Osteoblast (primary cell): ENCODE data around the gene ILKAP. TPM values are rescaled to one million over a fixed set of nuclear protein-coding genes. Genes with fewer than 3 reads are reported as not detected.

ENCODE experiments used
- DNase-seq: peaks from one replicate; pipeline ENCODE4 v3.0.0; 2011; ENCODE audit warnings: low spot score, mixed read lengths; ENCODE audit not compliant: insufficient read length; ENCODE audit errors: missing footprints
- H2AFZ ChIP-seq: 2 replicates; pipeline ENCODE4 v1.6.0; 2011; ENCODE audit warnings: mild to moderate bottlenecking, low read length
- H3K27ac ChIP-seq: 2 replicates; pipeline ENCODE4 v1.5.1; 2011; ENCODE audit warnings: mild to moderate bottlenecking, low read depth, low read length, moderate library complexity
- H3K27me3 ChIP-seq: 2 replicates; pipeline ENCODE4 v1.6.0; 2012; ENCODE audit warnings: mild to moderate bottlenecking, control low read depth, inconsistent platforms, low read length, moderate library complexity; ENCODE audit not compliant: insufficient read depth
- H3K36me3 ChIP-seq: 2 replicates; pipeline ENCODE4 v1.5.1; 2011; ENCODE audit warnings: mild to moderate bottlenecking, low read length, control low read depth, moderate library complexity; ENCODE audit not compliant: insufficient read depth
- H3K4me1 ChIP-seq: 2 replicates; pipeline ENCODE4 v1.5.1; 2011; ENCODE audit warnings: mild to moderate bottlenecking, low read length, control low read depth, moderate library complexity; ENCODE audit not compliant: insufficient read depth
- H3K4me2 ChIP-seq: 2 replicates; pipeline ENCODE4 v1.6.0; 2011; ENCODE audit warnings: mild to moderate bottlenecking, low read length; ENCODE audit not compliant: insufficient read depth
- H3K4me3 ChIP-seq: fragments of 200-600 bp; sonication (generic); 3 replicates; pipeline ENCODE4 v1.5.1; 2012; ENCODE audit warnings: mild to moderate bottlenecking, low read length, inconsistent platforms; ENCODE audit not compliant: insufficient read depth
- H3K79me2 ChIP-seq: 2 replicates; pipeline ENCODE4 v1.6.0; 2012; ENCODE audit warnings: mild to moderate bottlenecking, low read length, control low read depth, inconsistent platforms; ENCODE audit not compliant: insufficient read depth
- H3K9me3 ChIP-seq: 2 replicates; pipeline ENCODE4 v1.5.1; 2011; ENCODE audit warnings: low read depth, low read length, control low read depth
- H4K20me1 ChIP-seq: 2 replicates; pipeline ENCODE4 v1.6.0; 2012; ENCODE audit warnings: mild to moderate bottlenecking, low read length, control low read depth; ENCODE audit not compliant: insufficient read depth
- total RNA-seq: library from RNA; depleted of rRNA; stranded (reverse); fragments of >200 nt; gene quantifications from 2 replicates; pipeline ENCODE4 v1.2.3, GENCODE V29; 2012
- TF ChIP-seq, protein P1 (sequence below): IDR thresholded peaks from 2 replicates; pipeline ENCODE4 v1.5.1; 2011; ENCODE audit warnings: mild to moderate bottlenecking, low read depth, low read length, moderate library complexity; ENCODE audit errors: extremely low read depth

ILKAP gene
- total RNA-seq, 1 donor: 24.2 TPM

GRCh38 chr2:238240757-238241711 lies 37.5 kb upstream of the ILKAP start:
- Histone ChIP-seq H3K27me3 (peaks cover 48% of the 10 kb centered on the region), H3K27ac (no peak overlapping the region), H3K79me2 (no peaks in the 10 kb centered on the region), H3K9me3 (no peaks in the 10 kb centered on the region), H3K36me3 (no peaks in the 10 kb centered on the region), H2AFZ (no peak overlapping the region), H4K20me1 (no peaks in the 10 kb centered on the region), H3K4me1 (no peaks in the 10 kb centered on the region), H3K4me2 (no peak overlapping the region), H3K4me3 (no peak overlapping the region)
- peak; percentile 87 for DNase-seq
- TF ChIP-seq, protein P1, sequence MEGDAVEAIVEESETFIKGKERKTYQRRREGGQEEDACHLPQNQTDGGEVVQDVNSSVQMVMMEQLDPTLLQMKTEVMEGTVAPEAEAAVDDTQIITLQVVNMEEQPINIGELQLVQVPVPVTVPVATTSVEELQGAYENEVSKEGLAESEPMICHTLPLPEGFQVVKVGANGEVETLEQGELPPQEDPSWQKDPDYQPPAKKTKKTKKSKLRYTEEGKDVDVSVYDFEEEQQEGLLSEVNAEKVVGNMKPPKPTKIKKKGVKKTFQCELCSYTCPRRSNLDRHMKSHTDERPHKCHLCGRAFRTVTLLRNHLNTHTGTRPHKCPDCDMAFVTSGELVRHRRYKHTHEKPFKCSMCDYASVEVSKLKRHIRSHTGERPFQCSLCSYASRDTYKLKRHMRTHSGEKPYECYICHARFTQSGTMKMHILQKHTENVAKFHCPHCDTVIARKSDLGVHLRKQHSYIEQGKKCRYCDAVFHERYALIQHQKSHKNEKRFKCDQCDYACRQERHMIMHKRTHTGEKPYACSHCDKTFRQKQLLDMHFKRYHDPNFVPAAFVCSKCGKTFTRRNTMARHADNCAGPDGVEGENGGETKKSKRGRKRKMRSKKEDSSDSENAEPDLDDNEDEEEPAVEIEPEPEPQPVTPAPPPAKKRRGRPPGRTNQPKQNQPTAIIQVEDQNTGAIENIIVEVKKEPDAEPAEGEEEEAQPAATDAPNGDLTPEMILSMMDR: no peak

- Histone ChIP-seq H3K4me1 (no peaks in the 10 kb centered on the region), H3K4me2 (peak within 1 kb of the TSS; percentile 77), H3K79me2 (no peaks in the 10 kb centered on the region), H3K27me3 (peaks cover 57% of the 10 kb centered on the region), H3K9me3 (no peaks in the 10 kb centered on the region), H3K4me3 (peak within 1 kb of the TSS; percentile 70), H4K20me1 (no peaks in the 10 kb centered on the region), H3K27ac (no peak within 1 kb of the TSS), H3K36me3 (no peaks in the 10 kb centered on the region), H2AFZ (no peak within 1 kb of the TSS)
- peak; percentile 100 for DNase-seq
- TF ChIP-seq, protein P1: no peak
These were observed 36.6 kb upstream of the ILKAP start, which contains the start of gene HES6 for GRCh38 chr2:238239863-238240756. TSS of gene HES6 (minus strand) at chr2:238240038. CDS start at chr2:238239905, 133 bp downstream.

GRCh38 chr2:238239543-238239862 lies 36.0 kb upstream of the ILKAP start:
- no peak overlapping the region for H2AFZ ChIP-seq
- TF ChIP-seq, protein P1: no peak
- peaks cover 58% of the 10 kb centered on the region for H3K27me3 ChIP-seq
- H3K27ac ChIP-seq: no peak overlapping the region
- H3K79me2 ChIP-seq: no peaks in the 10 kb centered on the region
- DNase-seq: peak; percentile 95
- no peaks in the 10 kb centered on the region for H3K9me3 ChIP-seq
- no peaks in the 10 kb centered on the region for H3K4me1 ChIP-seq
- H3K4me2 ChIP-seq: peak overlapping the region; percentile 77
- no peaks in the 10 kb centered on the region for H3K36me3 ChIP-seq
- no peaks in the 10 kb centered on the region for H4K20me1 ChIP-seq
- H3K4me3 ChIP-seq: peak overlapping the region; percentile 70
